Liver (tissue), 3 donors: ENCODE measurements around the gene GLMN.

ENCODE experiments used
- CTCF ChIP-seq: fragments of 150-350 bp; IDR thresholded peaks from 2 replicates; pipeline ENCODE4 v1.5.1; 2017; ENCODE audit warnings: improper control_type of control experiment, low read depth, low read length; ENCODE audit not compliant: missing input control
- FOXA1 ChIP-seq: IDR thresholded peaks from 2 replicates; pipeline ENCODE4 v1.6.1; 2016; ENCODE audit warnings: antibody characterized with exemption
- JUND ChIP-seq, 2 donors: IDR thresholded peaks; 2 replicates each; pipeline ENCODE4 v1.6.1; 2016; ENCODE audit warnings: antibody characterized with exemption in 2 of 2
- MAX ChIP-seq: IDR thresholded peaks from 2 replicates; pipeline ENCODE4 v1.6.1; 2016; ENCODE audit warnings: antibody characterized with exemption
- RAD21 ChIP-seq, 2 donors: IDR thresholded peaks; 2 replicates each; pipeline ENCODE4 v1.6.1; 2016; ENCODE audit warnings: antibody characterized with exemption in 2 of 2, mild to moderate bottlenecking in 2 of 2
- donor health status: healthy.
- donor health status: healthy.

- no peak for TF ChIP-seq MAX
- TF ChIP-seq CTCF: no peak
- no peak for TF ChIP-seq JUND (IDR thresholded peaks at IDR 0.05)
- no peak for TF ChIP-seq RAD21 (IDR thresholded peaks at IDR 0.05)
- TF ChIP-seq FOXA1: no peak
These were observed 58.8 kb downstream of the GLMN start for GRCh38 chr1:92240034-92240433.
